GM12891 (cell line): ENCODE measurements around the gene BDNF.

Source experiments
- POLR2A ChIP-seq: IDR thresholded peaks from 2 replicates; pipeline ENCODE4 v1.6.1; 2011; ENCODE audit warnings: low read depth, low read length, control low read depth
- TAF1 ChIP-seq: IDR thresholded peaks from 2 replicates; pipeline ENCODE4 v1.6.1; 2011; ENCODE audit warnings: low read depth, low read length, control low read depth

DNA sequence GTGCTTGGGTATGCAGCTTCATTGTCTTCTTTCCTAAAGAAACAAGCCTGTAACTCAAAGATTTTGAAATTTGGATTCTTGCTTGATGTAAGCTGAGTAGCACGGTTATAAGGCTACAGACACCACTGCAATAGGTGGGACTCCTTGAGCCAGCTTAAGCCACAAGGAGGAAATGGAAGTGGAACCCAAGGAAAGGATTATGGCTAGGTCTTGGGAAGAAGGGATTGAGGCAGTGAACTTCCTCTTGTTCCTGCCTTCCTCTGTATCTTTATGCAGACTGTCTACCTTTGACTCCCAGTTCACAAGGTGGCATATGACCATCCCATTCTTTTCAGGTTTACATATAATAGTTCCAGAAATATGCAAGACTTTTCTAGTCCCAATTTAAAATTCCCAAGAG is 72.3 kb downstream of the BDNF start:
- TF ChIP-seq POLR2A (no peak), TAF1 (no peak)
